GM12878 (cell line): ENCODE data around the gene THSD4. TPM values are rescaled to one million over a fixed set of nuclear protein-coding genes. Genes with fewer than 3 reads are reported as not detected.
"Not testable (repeated sequence)": the region's sequence is repeated elsewhere in the genome, so short reads cannot be mapped to it uniquely, and the experiment has no call there.

Source experiments
- ATAC-seq: fragments of 200-7000 bp; cut with Tn5 transposase; 3 replicates; pipeline ENCODE4 v1.9.1; 2020; ENCODE audit warnings: mild to moderate bottlenecking, moderate library complexity
- BruUV-seq: library from RNA; stranded (reverse); fragments of 400-500 nt; replicated peaks from 2 replicates; lab custom pipeline; 2021; lab: Mats Ljungman, UMichigan
- CTCF ChIA-PET: fragments of 300-600 bp; sonication (Branson Sonifier 250); formaldehyde crosslinking; extraction: SDS; loops from one replicate; lab custom pipeline; 2021; ENCODE audit warnings: inconsistent platforms; lab: Yijun Ruan, JAX
- POLR2A ChIA-PET: fragments of 350-600 bp; formaldehyde crosslinking; extraction: SDS; loops from one replicate; lab custom pipeline; 2021; ENCODE audit warnings: inconsistent platforms; lab: Charles Lee
- RAD21 ChIA-PET: fragments of 300-600 bp; sonication (Branson Sonifier 250); formaldehyde crosslinking; loops from one replicate; lab custom pipeline; 2023; ENCODE audit warnings: antibody characterized with exemption; ENCODE audit not compliant: unreplicated experiment; lab: Charles Lee
- SMC1A ChIA-PET: fragments of 300-600 bp; sonication (Branson Sonifier 250); formaldehyde crosslinking; loops from one replicate; lab custom pipeline; 2023; ENCODE audit not compliant: unreplicated experiment, uncharacterized antibody; lab: Charles Lee
- DNase-seq: peaks from one replicate; pipeline ENCODE4 v3.0.0-alpha.2; 2011; ENCODE audit warnings: low read depth, low spot score
- FAIRE-seq: peaks from 3 replicates; lab custom pipeline; 2011; peaks lifted over from hg19 to GRCh38; lab: Jason Lieb, UNC
- H2AFZ ChIP-seq: 2 replicates; pipeline ENCODE4 v1.6.0; 2011; ENCODE audit warnings: low read depth, low read length, control low read depth; ENCODE audit not compliant: control insufficient read depth
- H3K27ac ChIP-seq: 2 replicates; pipeline ENCODE4 v1.5.1; 2011; ENCODE audit warnings: control low read depth; ENCODE audit not compliant: control insufficient read depth, insufficient read depth
- H3K27me3 ChIP-seq, 2 experiments: replicated peaks in 1 of 2; 2 replicates each; pipeline versions ENCODE4 v1.6.0 to v1.6.1; 2011; ENCODE audit warnings: low read length in 1 of 2; ENCODE audit not compliant: control insufficient read depth in 2 of 2, insufficient read depth in 2 of 2
- H3K36me3 ChIP-seq, 2 experiments: 2 replicates each; pipeline ENCODE4 v1.5.1; 2011; ENCODE audit warnings: low read length in 1 of 2; ENCODE audit not compliant: control insufficient read depth in 2 of 2, insufficient read depth in 2 of 2
- H3K4me1 ChIP-seq: 2 replicates; pipeline ENCODE4 v1.6.1; 2011; ENCODE audit warnings: mild to moderate bottlenecking, low read length, moderate library complexity, mixed read lengths; ENCODE audit not compliant: control insufficient read depth, insufficient read depth
- H3K4me2 ChIP-seq: 2 replicates; pipeline ENCODE4 v1.6.0; 2011; ENCODE audit warnings: control low read depth; ENCODE audit not compliant: control insufficient read depth, insufficient read depth
- H3K4me3 ChIP-seq: fragments of 200-600 bp; sonication (generic); 2 replicates; pipeline ENCODE4 v1.5.1; 2016
- H3K79me2 ChIP-seq: 2 replicates; pipeline ENCODE4 v1.6.0; 2011; ENCODE audit warnings: low read length; ENCODE audit not compliant: control insufficient read depth, insufficient read depth
- H3K9ac ChIP-seq: 2 replicates; pipeline ENCODE4 v1.8.0; 2011; ENCODE audit warnings: low read length, control low read depth, mixed read lengths; ENCODE audit not compliant: control insufficient read depth, insufficient read depth
- H3K9me3 ChIP-seq: replicated peaks from 3 replicates; pipeline ENCODE4 v1.5.1; 2011; ENCODE audit warnings: mild to moderate bottlenecking, low read length; ENCODE audit not compliant: control insufficient read depth, insufficient read depth
- H4K20me1 ChIP-seq: 2 replicates; pipeline ENCODE4 v1.6.0; 2011; ENCODE audit not compliant: control insufficient read depth, insufficient read depth
- GATAD2B ChIP-seq: fragments of 450-650 bp; conservative IDR thresholded peaks from 2 replicates; pipeline ENCODE4 v1.6.1; 2017; ENCODE audit warnings: low read depth, mild to moderate bottlenecking, moderate library complexity
- IRF5 ChIP-seq: fragments of 450-650 bp; IDR thresholded peaks from 2 replicates; pipeline ENCODE4 v1.6.1; 2017; ENCODE audit warnings: borderline replicate concordance
- NFYB ChIP-seq: IDR thresholded peaks from 2 replicates; pipeline ENCODE4 v1.6.1; 2011; ENCODE audit warnings: low read depth, mild to moderate bottlenecking, low read length, improper control_type of control experiment, moderate library complexity; ENCODE audit not compliant: insufficient read depth
- RFX5 ChIP-seq: IDR thresholded peaks from 2 replicates; pipeline ENCODE4 v1.6.1; 2011; ENCODE audit warnings: low read depth, low read length, improper control_type of control experiment
- ZNF217 ChIP-seq: fragments of 450-650 bp; IDR thresholded peaks from 2 replicates; pipeline ENCODE4 v1.6.1; 2017; ENCODE audit warnings: antibody characterized with exemption, mild to moderate bottlenecking
- WGBS: methylation state at CpG from one replicate; pipeline ENCODE4 v1.1.6; 2016; ENCODE audit warnings: low lambda C conversion rate; ENCODE audit not compliant: insufficient replicate concordance, insufficient coverage; ENCODE audit errors: missing lambda C conversion rate; 5-methylcytosine and 5-hydroxymethylcytosine counted together
- in situ Hi-C: fragments of 300-500 bp; cut with MboI; formaldehyde crosslinking; loops from 9 replicates; pipeline ENCODE4 v1.14.3; 2018; ENCODE audit warnings: mixed read lengths
- intact Hi-C: fragments of 100-400 bp; cut with micrococcal nuclease; formaldehyde crosslinking; loops from one replicate; pipeline ENCODE4 v1.14.2; 2022; ENCODE audit not compliant: unreplicated experiment
- polyA plus RNA-seq, 11 experiments: library from polyadenylated mRNA; depleted of rRNA in 4 of 11; unstranded in 6 of 11; stranded (reverse) in 5 of 11; fragments of >200 nt; fragmentation: Nextera tagmentation in 4 of 11; fragmentation: Illumina TruSeq in 1 of 11; extraction: Ambion mirVana in 4 of 11; extraction: Trizol in 1 of 11; gene quantifications; 1 replicate in 1 of 11; 2 replicates in 10 of 11; pipeline versions ENCODE4 v1.2.1 to v1.2.3, GENCODE V29; 2011 to 2016; ENCODE audit warnings: inconsistent platforms in 2 of 11, missing spikeins in 2 of 11, low read depth in 1 of 11
- total RNA-seq, 4 experiments: library from RNA; depleted of rRNA in 3 of 4; stranded (reverse); fragments of >200 nt in 3 of 4; fragmentation: Illumina TruSeq in 1 of 4; extraction: Trizol in 1 of 4; gene quantifications; 2 replicates each; pipeline versions ENCODE4 v1.2.1 to v1.2.3, GENCODE V29; 2013 to 2021

THSD4 gene
- total and polyA plus RNA-seq, 10 of the 15 experiments (the other 5 are each of a cell fraction or from before 2014, with no cell fraction given) = 0.04 to 0.13 (median 0.05) TPM; not detected in 7

GRCh38 chr15:71213943-71214342 is 98.7 kb downstream of the THSD4 start:
- H3K4me1 ChIP-seq, BruUV-seq, H3K4me2 ChIP-seq, H2AFZ ChIP-seq, intact Hi-C loops, H3K36me3 ChIP-seq, DNase-seq, H3K79me2 ChIP-seq, H3K4me3 ChIP-seq, ATAC-seq, H3K27me3 ChIP-seq, H4K20me1 ChIP-seq, FAIRE-seq, RAD21 ChIA-PET, H3K27ac ChIP-seq, H3K9ac ChIP-seq, POLR2A ChIA-PET, SMC1A ChIA-PET, H3K9me3 ChIP-seq, in situ Hi-C loops: not testable (repeated sequence)
- CTCF ChIA-PET = interaction anchor here (0.6 kb wide), 1 partner anchor 534 kb away, joined by 3 read pairs; no protein-coding TSS in a partner anchor
- TF ChIP-seq NFYB = 0 out of 2 replicates have a peak, but pooled peaks have one; percentile 36
- 40% methylated on average over 8 of the region's 8 CpGs for WGBS

GRCh38 chr15:71215126-71215894 is 100.0 kb downstream of the THSD4 start:
- TF ChIP-seq ZNF217 (no peak), IRF5 (no peak), GATAD2B (no peak), RFX5 (no peak)
- TF ChIP-seq, all 136 proteins: peak for 0
- H3K36me3 ChIP-seq = no peaks in the 10 kb centered on the region
- no peak overlapping the region for H3K9ac ChIP-seq
- ChIA-PET CTCF (no interaction called here), RAD21 (no interaction called here), POLR2A (no interaction called here), SMC1A (no interaction called here)
- FAIRE-seq = no peak
- WGBS = 78% methylated on average over 30 of the region's 51 CpGs
- no peaks in the 10 kb centered on the region for H4K20me1 ChIP-seq
- no peak for ATAC-seq
- intact Hi-C loops (no loop called here), in situ Hi-C loops (no loop called here)
- no peak for DNase-seq
- no peak overlapping the region for H3K4me2 ChIP-seq
- BruUV-seq = no TSS peak
- no peaks in the 10 kb centered on the region for H3K4me1 ChIP-seq
- no peak overlapping the region for H3K27ac ChIP-seq
- H2AFZ ChIP-seq = no peak overlapping the region
- H3K9me3 ChIP-seq = no peaks in the 10 kb centered on the region; the same call in 2 of the 3 replicates
- H3K4me3 ChIP-seq = no peak overlapping the region
- no peaks in the 10 kb centered on the region for H3K27me3 ChIP-seq
- no peaks in the 10 kb centered on the region for H3K79me2 ChIP-seq
